Cardiac muscle cell (in vitro differentiated cells and primary cell): ENCODE measurements around the gene KRTCAP2. TPM values are rescaled to one million over a fixed set of nuclear protein-coding genes. Genes with fewer than 3 reads are reported as not detected.

Experiments used
- DNase-seq, 2 donors: peaks; one replicate each; pipeline versions ENCODE4 v3.0.0 to v3.0.0-alpha.2; 2010 to 2017; ENCODE audit warnings: low read depth in 1 of 2, low spot score in 1 of 2
- H3K27ac ChIP-seq: fragments of 200-600 bp; sonication (generic); 2 replicates; pipeline ENCODE4 v1.5.1; 2016
- H3K27me3 ChIP-seq: fragments of 200-600 bp; sonication (generic); 2 replicates; pipeline ENCODE4 v1.6.0; 2016; ENCODE audit warnings: control low read depth
- H3K36me3 ChIP-seq: fragments of 200-600 bp; sonication (generic); 2 replicates; pipeline ENCODE4 v1.5.1; 2016; ENCODE audit warnings: control low read depth
- H3K4me1 ChIP-seq: fragments of 200-600 bp; sonication (generic); 2 replicates; pipeline ENCODE4 v1.8.1; 2017; ENCODE audit warnings: low read depth, mild to moderate bottlenecking, mixed run types
- H3K4me3 ChIP-seq: fragments of 200-600 bp; sonication (generic); 2 replicates; pipeline ENCODE4 v1.5.1; 2016; ENCODE audit warnings: mild to moderate bottlenecking
- H3K9me3 ChIP-seq: fragments of 200-600 bp; sonication (generic); 2 replicates; pipeline ENCODE4 v1.5.1; 2017; ENCODE audit warnings: low read depth, mild to moderate bottlenecking, control low read depth
- polyA plus RNA-seq: library from polyadenylated mRNA; unstranded; fragments of >200 nt; fragmentation: Nextera tagmentation; extraction: Ambion mirVana; gene quantifications from 2 replicates; pipeline ENCODE4 v1.2.1, GENCODE V29; 2016
- total RNA-seq: library from RNA; depleted of rRNA; stranded (reverse); fragments of >200 nt; gene quantifications from 2 replicates; pipeline ENCODE4 v1.2.3, GENCODE V29; 2016
- TF ChIP-seq, protein P1 (sequence below): IDR thresholded peaks from 2 replicates; pipeline ENCODE4 v1.5.1; 2012; ENCODE audit warnings: low read depth, mild to moderate bottlenecking, low read length

The KRTCAP2 gene
- total and polyA plus RNA-seq, 2 experiments from 2014 or later: 122 to 428 TPM

DNA sequence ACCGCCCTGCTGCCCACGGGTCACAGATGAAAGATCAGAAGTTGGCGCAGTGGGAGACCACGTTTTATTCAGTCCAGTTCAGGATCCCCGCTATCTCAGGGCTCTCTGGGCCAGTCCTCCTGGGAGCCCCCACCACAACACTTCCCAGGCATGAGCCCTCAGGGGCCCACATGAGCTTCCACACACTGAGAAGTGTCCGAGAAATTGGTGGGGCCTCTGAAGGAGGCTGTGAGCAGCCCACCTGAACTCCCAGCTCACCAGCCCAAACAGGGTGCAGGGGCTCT is 12.6 kb upstream of the KRTCAP2 start:
- H3K4me1 ChIP-seq: peaks cover 10% of the 10 kb centered on the region
- no peak for DNase-seq
- no peaks in the 10 kb centered on the region for H3K36me3 ChIP-seq
- no peaks in the 10 kb centered on the region for H3K9me3 ChIP-seq
- no peak overlapping the region for H3K4me3 ChIP-seq
- TF ChIP-seq, protein P1, sequence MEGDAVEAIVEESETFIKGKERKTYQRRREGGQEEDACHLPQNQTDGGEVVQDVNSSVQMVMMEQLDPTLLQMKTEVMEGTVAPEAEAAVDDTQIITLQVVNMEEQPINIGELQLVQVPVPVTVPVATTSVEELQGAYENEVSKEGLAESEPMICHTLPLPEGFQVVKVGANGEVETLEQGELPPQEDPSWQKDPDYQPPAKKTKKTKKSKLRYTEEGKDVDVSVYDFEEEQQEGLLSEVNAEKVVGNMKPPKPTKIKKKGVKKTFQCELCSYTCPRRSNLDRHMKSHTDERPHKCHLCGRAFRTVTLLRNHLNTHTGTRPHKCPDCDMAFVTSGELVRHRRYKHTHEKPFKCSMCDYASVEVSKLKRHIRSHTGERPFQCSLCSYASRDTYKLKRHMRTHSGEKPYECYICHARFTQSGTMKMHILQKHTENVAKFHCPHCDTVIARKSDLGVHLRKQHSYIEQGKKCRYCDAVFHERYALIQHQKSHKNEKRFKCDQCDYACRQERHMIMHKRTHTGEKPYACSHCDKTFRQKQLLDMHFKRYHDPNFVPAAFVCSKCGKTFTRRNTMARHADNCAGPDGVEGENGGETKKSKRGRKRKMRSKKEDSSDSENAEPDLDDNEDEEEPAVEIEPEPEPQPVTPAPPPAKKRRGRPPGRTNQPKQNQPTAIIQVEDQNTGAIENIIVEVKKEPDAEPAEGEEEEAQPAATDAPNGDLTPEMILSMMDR: no peak
- no peaks in the 10 kb centered on the region for H3K27me3 ChIP-seq
- no peak overlapping the region for H3K27ac ChIP-seq

DNA sequence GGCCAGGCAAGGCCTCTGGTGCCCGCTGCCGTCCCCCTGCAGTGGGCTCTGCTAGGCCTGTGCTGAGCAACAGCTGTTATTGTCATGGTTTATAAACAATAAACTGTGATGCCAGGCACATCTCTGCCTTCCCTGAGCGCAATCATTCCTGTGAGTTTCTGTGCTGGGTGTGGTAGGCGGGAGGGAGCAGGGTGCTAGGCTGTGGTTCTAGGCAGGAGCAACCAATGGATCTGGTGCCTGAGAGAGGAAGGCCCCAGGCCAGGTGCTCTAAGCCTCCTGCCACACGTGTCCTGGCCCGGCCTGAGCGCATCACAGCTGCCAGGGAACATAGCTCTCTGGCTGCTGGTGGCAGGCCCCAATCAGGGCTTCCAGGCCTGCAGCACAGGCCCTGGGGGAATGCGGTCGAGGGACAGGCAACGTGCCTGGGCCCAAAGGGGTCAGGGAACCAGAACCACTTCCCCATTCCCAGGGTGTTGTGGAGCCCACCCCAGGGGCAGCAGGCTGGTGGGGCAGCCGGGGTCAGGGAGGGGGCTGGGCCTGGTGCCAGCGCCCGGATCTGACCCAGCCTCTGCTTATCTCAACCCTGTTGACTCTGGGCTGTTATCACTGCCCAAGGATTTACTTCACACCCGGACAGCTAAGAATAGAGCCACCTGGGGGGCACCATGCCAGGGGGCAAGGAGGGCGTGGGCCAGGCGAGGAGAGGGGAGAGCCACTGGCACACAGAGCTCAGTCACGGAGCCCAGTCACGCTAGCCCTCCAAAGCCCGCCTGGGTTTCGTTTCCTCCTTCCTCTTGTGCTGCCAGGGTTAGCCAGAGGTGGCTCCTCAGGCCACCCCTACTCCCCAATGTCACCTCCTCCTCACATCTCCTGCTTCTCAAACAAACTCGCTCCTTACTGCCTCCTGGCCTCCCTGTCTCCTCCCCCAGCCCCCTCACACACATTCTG is 12.0 kb upstream of the KRTCAP2 start:
- no peak for DNase-seq
- H3K4me1 ChIP-seq: peaks cover 10% of the 10 kb centered on the region
- H3K27me3 ChIP-seq: no peaks in the 10 kb centered on the region
- H3K4me3 ChIP-seq: no peak overlapping the region
- H3K9me3 ChIP-seq: no peaks in the 10 kb centered on the region
- no peaks in the 10 kb centered on the region for H3K36me3 ChIP-seq
- TF ChIP-seq, protein P1: no peak
- no peak overlapping the region for H3K27ac ChIP-seq

DNA sequence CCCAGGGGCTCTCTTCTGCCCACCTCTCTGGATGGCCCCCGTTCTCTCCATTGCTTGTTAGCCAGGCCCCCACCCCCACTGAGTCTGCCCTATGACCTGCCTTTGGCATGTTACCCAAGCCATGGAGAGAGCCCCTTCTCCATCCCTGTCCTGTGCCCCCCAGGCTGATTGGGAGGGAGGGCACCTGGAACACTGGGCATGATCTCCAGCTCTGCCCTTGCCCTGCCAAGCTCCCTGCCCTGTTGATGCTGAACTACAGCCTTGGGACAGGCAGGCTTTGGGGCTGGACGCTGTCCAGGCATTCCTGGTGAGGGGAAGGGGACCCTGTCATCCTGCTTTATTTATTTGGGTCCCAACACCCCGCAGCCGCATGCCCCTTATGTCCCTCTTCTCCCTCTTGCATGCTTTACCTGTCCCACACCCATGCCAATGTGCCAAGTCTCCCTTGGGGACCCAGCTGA is 11.3 kb upstream of the KRTCAP2 start:
- no peaks in the 10 kb centered on the region for H3K36me3 ChIP-seq
- no peak overlapping the region for H3K4me3 ChIP-seq
- H3K9me3 ChIP-seq: no peaks in the 10 kb centered on the region
- H3K27ac ChIP-seq: no peak overlapping the region
- H3K27me3 ChIP-seq: no peaks in the 10 kb centered on the region
- DNase-seq: no peak
- TF ChIP-seq, protein P1: no peak
- H3K4me1 ChIP-seq: peaks cover 10% of the 10 kb centered on the region

DNA sequence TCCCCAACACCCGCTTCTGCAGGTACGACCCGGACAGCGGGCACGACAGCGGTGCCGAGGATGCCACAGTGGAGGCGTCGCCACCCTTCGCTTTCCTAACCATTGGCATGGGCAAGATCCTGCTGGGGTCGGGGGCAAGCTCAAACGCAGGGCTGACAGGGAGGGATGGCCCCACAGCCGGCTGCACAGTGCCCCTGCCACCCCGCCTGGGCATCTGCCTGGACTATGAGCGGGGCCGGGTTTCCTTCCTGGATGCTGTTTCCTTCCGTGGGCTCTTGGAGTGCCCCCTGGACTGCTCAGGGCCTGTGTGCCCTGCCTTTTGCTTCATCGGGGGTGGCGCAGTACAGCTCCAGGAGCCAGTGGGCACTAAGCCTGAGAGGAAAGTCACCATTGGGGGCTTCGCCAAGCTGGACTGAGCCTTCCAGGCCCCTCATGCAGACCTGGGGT is 10.7 kb upstream of the KRTCAP2 start:
- H3K27me3 ChIP-seq: no peaks in the 10 kb centered on the region
- TF ChIP-seq, protein P1: no peak
- H3K4me3 ChIP-seq: no peak overlapping the region
- no peak for DNase-seq
- H3K27ac ChIP-seq: no peak overlapping the region
- H3K9me3 ChIP-seq: no peaks in the 10 kb centered on the region
- peaks cover 10% of the 10 kb centered on the region for H3K4me1 ChIP-seq
- H3K36me3 ChIP-seq: no peaks in the 10 kb centered on the region

DNA sequence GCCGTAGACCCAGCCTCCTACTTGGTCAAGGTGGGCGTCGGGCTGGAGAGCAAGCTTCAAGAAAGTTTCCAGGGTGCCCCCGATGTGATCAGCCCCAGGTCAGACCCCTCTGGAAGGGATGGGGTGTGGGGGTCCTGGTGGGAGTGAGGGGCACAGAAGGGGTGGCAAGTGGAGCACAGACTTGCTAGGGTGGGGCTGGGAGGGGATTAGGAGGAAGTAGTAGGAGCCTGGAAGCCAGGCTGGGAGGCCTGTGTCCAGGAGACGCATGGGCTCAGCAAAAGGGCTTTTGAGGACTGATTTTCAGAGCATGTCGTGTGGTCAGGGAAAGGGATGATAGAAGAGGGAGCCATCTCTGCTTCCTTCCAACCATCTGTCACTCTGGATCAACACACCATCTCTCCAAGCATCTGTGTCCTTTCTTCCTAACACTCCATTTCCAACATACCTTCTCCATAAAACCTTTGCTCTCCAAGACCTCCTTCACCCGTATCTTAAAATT is 9.0 kb upstream of the KRTCAP2 start:
- Histone ChIP-seq H3K9me3 (no peaks in the 10 kb centered on the region), H3K27me3 (no peaks in the 10 kb centered on the region), H3K27ac (no peak overlapping the region), H3K4me1 (peaks cover 10% of the 10 kb centered on the region), H3K36me3 (no peaks in the 10 kb centered on the region), H3K4me3 (no peak overlapping the region)
- DNase-seq: no peak
- TF ChIP-seq, protein P1: no peak
